ENCODE data around the gene POU2AF2. TPM values are rescaled to one million over a fixed set of nuclear protein-coding genes. Genes with fewer than 3 reads are reported as not detected.
"Not testable (repeated sequence)": the region's sequence is repeated elsewhere in the genome, so short reads cannot be mapped to it uniquely, and the experiment has no call there.

POU2AF2 gene
- total RNA-seq, 6 experiments from 2014 or later, result not detected

DNA sequence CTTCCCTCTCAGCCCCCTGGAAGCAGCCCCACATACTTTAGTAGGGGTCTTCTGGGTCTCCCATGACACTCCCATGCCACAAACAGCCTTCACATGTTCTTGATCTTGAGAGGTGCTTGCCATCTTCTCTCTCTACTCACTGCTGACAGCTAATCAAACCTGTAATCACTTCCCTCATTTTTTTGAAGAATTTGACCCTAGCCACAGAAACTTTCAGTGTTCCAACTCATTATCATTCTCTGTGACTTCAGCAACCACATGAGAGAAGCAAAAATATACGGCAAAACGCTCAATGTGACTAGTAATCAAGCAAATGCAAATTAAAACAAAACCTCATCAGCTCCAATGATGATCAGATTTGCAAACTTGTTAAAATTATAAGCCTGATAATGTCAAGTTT is 38.3 kb upstream of the POU2AF2 start:
- peak overlapping the region; percentile 16 for H3K4me3 Mint-ChIP-seq
- peak overlapping the region; percentile 87 for H3K27ac Mint-ChIP-seq
- TF ChIP-seq, protein P1, sequence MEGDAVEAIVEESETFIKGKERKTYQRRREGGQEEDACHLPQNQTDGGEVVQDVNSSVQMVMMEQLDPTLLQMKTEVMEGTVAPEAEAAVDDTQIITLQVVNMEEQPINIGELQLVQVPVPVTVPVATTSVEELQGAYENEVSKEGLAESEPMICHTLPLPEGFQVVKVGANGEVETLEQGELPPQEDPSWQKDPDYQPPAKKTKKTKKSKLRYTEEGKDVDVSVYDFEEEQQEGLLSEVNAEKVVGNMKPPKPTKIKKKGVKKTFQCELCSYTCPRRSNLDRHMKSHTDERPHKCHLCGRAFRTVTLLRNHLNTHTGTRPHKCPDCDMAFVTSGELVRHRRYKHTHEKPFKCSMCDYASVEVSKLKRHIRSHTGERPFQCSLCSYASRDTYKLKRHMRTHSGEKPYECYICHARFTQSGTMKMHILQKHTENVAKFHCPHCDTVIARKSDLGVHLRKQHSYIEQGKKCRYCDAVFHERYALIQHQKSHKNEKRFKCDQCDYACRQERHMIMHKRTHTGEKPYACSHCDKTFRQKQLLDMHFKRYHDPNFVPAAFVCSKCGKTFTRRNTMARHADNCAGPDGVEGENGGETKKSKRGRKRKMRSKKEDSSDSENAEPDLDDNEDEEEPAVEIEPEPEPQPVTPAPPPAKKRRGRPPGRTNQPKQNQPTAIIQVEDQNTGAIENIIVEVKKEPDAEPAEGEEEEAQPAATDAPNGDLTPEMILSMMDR (IDR thresholded peaks at IDR 0.05), result no peak
- DNase-seq, result no peak
- H3K36me3 Mint-ChIP-seq (ENCODE audit: low read depth), result no peaks in the 10 kb centered on the region; the same call in 1 of the 2 replicates
- peaks cover under 1% of the 10 kb centered on the region; the same call in 1 of the 2 replicates for H3K27me3 Mint-ChIP-seq (ENCODE audit: insufficient read depth)
- no peaks in the 10 kb centered on the region for H3K9me3 Mint-ChIP-seq
- H3K4me1 Mint-ChIP-seq (ENCODE audit: low read depth), result peaks cover 45% of the 10 kb centered on the region

DNA sequence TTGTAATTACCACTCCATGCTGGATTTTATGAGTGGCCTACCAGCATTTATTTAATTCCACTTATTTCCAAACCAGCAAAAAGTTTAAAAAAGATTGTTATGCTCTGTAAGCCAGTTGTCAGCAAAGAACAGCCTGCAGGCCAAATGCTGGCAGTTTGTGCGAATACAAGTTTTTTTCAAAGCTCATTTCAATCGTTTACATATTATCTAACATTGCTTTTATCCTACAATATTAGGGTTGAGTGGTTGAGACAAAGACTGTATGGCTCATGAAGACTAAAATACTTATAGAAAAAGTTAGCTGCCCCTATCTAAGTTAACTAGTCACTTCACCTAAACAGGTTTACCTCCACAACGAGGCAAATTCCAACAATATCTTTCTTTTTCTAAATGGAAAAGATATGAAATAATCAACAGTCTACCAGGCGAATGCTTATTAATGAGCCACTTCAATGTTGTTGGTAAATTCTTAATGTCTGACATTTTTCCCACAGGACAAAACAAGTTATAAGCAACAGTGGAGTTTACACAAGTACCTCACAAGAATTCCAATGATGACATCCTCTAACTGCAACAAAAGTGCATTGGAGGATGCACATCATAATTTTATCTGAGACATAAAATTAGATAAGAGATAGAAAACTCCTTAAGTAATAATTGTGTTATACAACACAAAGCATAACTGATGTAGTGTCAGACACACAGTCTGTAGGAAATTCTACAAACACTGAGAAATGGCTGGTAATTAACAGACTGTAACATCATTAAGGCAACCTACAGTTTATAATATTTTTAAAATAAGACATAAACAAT is 35.8 kb upstream of the POU2AF2 start:
- no peaks in the 10 kb centered on the region for H3K9me3 Mint-ChIP-seq
- no peak for DNase-seq
- H3K27ac Mint-ChIP-seq, result no peak overlapping the region
- TF ChIP-seq, protein P1 (IDR thresholded peaks at IDR 0.05), result no peak
- H3K4me1 Mint-ChIP-seq (ENCODE audit: low read depth), result peaks cover 34% of the 10 kb centered on the region
- H3K4me3 Mint-ChIP-seq, result no peak overlapping the region
- H3K36me3 Mint-ChIP-seq (ENCODE audit: low read depth), result no peaks in the 10 kb centered on the region; the same call in 1 of the 2 replicates
- peaks cover 3% of the 10 kb centered on the region for H3K27me3 Mint-ChIP-seq (ENCODE audit: insufficient read depth)

DNA sequence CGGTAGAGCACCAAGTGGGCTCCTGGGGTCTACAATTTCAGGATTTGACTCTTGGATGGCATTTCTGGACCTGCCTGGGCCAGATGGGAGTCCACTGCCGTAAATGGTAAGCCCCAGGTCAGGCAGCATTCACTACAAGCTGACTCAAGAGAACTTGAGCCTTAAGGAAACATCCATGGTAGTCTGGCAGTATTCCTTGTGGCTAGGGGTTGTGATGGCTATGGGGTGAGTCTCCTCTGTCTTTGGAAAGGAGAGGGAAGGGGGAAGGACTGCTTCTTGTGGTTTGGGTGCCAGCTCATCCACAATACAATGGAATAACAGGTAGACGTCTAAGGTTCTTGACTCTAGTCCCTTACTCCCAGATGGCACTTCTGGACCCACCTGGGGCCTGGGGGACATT is 32.3 kb upstream of the POU2AF2 start:
- H3K36me3 Mint-ChIP-seq (ENCODE audit: low read depth), result no peaks in the 10 kb centered on the region; the same call in 1 of the 2 replicates
- TF ChIP-seq, protein P1 (IDR thresholded peaks at IDR 0.05), result no peak
- H3K9me3 Mint-ChIP-seq, result no peaks in the 10 kb centered on the region
- H3K27me3 Mint-ChIP-seq (ENCODE audit: insufficient read depth), result peaks cover 5% of the 10 kb centered on the region
- no peak overlapping the region for H3K27ac Mint-ChIP-seq
- DNase-seq, result no peak
- no peak overlapping the region for H3K4me3 Mint-ChIP-seq
- peaks cover 6% of the 10 kb centered on the region; the same call in 1 of the 2 replicates for H3K4me1 Mint-ChIP-seq (ENCODE audit: low read depth)

DNA sequence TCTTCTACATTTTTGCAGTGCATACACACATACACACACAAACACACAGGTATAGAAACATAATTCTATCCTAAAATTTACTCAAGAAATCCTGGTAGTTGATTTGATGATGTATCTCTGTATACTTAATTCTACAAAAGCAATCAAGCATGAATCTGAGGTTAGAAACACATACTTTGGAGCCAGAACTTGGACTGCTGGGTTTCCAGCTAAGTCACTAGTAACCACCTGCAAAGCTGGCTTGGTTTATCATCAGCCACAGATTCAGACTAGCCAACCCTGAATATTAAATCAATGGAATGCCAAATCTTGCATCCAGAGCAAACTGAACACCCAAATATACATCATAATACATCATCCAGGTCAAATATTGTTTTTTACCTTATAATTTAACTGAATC is 24.8 kb upstream of the POU2AF2 start:
- Mint-ChIP-seq H3K9me3 (peaks cover 9% of the 10 kb centered on the region; the same call in 1 of the 2 replicates), H3K4me1 (ENCODE audit: low read depth) (no peaks in the 10 kb centered on the region), H3K36me3 (ENCODE audit: low read depth) (no peaks in the 10 kb centered on the region), H3K27me3 (ENCODE audit: insufficient read depth) (peaks cover 10% of the 10 kb centered on the region; the same call in 1 of the 2 replicates), H3K27ac (no peak overlapping the region), H3K4me3 (no peak overlapping the region)
- DNase-seq, result no peak
- TF ChIP-seq, protein P1 (IDR thresholded peaks at IDR 0.05), result no peak

DNA sequence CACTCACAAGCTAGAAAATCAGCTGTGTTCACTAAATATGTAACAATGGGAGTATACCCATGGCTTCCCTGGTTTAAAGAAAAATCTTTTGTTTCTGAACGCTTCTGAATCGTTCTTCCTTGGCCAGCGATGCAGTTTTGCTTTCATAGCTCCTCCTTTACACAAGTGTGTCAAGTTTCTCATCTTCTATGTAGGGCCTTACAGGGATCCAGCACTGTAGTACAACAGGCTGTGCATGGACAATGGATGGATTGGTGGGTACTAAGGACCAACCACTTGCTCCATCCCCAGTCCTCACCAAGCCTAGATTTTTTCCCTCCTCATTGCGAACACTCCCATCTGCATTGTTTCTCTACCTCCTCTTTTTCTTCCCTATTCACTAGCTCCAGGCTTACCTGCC is 24.3 kb upstream of the POU2AF2 start:
- H3K9me3 Mint-ChIP-seq, result peaks cover 9% of the 10 kb centered on the region; the same call in 1 of the 2 replicates
- peaks cover 10% of the 10 kb centered on the region; the same call in 1 of the 2 replicates for H3K27me3 Mint-ChIP-seq (ENCODE audit: insufficient read depth)
- no peak overlapping the region; the same call in 1 of the 2 replicates for H3K4me3 Mint-ChIP-seq
- H3K27ac Mint-ChIP-seq, result no peak overlapping the region
- no peaks in the 10 kb centered on the region for H3K36me3 Mint-ChIP-seq (ENCODE audit: low read depth)
- no peak for DNase-seq
- H3K4me1 Mint-ChIP-seq (ENCODE audit: low read depth), result no peaks in the 10 kb centered on the region
- TF ChIP-seq, protein P1 (IDR thresholded peaks at IDR 0.05), result no peak

DNA sequence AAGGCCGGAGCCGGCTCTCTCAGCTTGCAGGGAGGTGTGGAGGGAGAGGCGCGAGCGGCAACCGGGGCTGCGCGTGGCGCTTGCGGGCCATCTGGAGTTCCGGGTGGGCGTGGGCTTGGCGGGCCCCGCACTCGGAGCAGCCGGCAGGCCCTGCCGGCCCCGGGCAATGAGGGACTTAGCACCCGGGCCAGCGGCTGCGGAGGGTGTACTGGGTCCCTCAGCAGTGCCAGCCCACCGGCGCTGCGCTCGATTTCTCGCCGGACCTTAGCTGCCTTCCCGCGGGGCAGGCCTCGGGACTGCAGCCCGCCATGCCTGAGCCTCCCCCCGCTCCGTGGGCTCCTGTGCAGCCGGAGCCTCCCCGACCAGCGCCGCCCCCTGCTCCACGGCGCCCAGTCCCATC is 23.6 kb upstream of the POU2AF2 start:
- not testable (repeated sequence) for H3K27me3 Mint-ChIP-seq (ENCODE audit: insufficient read depth); H3K4me3 Mint-ChIP-seq; H3K27ac Mint-ChIP-seq; H3K4me1 Mint-ChIP-seq (ENCODE audit: low read depth); H3K9me3 Mint-ChIP-seq; H3K36me3 Mint-ChIP-seq (ENCODE audit: low read depth); DNase-seq

DNA sequence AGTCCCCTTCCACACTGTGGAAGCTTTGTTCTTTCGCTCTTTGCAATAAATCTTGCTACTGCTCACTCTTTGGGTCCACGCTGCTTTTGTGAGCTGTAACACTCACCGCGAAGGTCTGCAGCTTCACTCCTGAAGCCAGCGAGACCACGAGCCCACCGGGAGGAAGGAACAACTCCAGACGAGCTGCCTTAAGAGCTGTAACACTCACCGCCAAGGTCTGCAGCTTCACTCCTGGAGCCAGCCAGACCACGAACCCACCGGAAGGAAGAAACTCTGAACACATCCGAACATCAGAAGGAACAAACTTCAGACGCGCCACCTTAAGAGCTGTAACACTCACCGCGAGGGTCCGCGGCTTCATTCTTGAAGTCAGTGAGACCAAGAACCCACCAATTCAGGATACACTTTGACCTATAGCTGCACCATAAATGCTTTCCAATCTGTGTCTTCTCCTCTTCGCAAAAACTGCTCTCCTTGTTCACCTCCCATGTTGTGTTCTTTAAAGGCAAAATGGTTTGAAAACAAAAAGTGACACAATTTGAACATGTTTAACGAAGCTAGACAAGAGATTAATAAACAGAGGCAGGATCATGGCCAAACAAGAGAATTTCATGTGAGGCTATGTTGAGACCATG is 22.6 kb upstream of the POU2AF2 start:
- H3K27ac Mint-ChIP-seq; H3K9me3 Mint-ChIP-seq; DNase-seq; H3K4me1 Mint-ChIP-seq (ENCODE audit: low read depth); H3K4me3 Mint-ChIP-seq; H3K36me3 Mint-ChIP-seq (ENCODE audit: low read depth): not testable (repeated sequence)
- peaks cover 11% of the 10 kb centered on the region; the same call in 1 of the 2 replicates for H3K27me3 Mint-ChIP-seq (ENCODE audit: insufficient read depth)
